Keratinocyte (primary cell): ENCODE data around the gene FHIT. TPM values are rescaled to one million over a fixed set of nuclear protein-coding genes. Genes with fewer than 3 reads are reported as not detected.

Experiments
- DNase-seq: peaks from one replicate; pipeline ENCODE4 v3.0.0-alpha.2; 2011; ENCODE audit warnings: low read depth, missing footprints, low spot score
- FAIRE-seq: peaks from 2 replicates; lab custom pipeline; 2011; peaks lifted over from hg19 to GRCh38; lab: Jason Lieb, UNC
- H2AFZ ChIP-seq: 2 replicates; pipeline ENCODE4 v1.6.0; 2012; ENCODE audit warnings: low read length, control low read depth, inconsistent platforms; ENCODE audit not compliant: control insufficient read depth
- H3K27ac ChIP-seq: 2 replicates; pipeline ENCODE4 v1.5.1; 2011; ENCODE audit warnings: low read length; ENCODE audit not compliant: control insufficient read depth, insufficient read depth
- H3K27me3 ChIP-seq: 3 replicates; pipeline ENCODE4 v1.6.0; 2011; ENCODE audit warnings: low read length; ENCODE audit not compliant: control insufficient read depth, insufficient read depth; ENCODE audit errors: extremely low read depth
- H3K36me3 ChIP-seq, 2 experiments: 2 replicates in 1 of 2; 3 replicates in 1 of 2; pipeline ENCODE4 v1.5.1; 2011; ENCODE audit warnings: low read length in 2 of 2, mild to moderate bottlenecking in 1 of 2; ENCODE audit not compliant: control insufficient read depth in 2 of 2, insufficient read depth in 2 of 2; ENCODE audit errors: extremely low read depth in 1 of 2
- H3K4me1 ChIP-seq: 3 replicates; pipeline ENCODE4 v1.5.1; 2011; ENCODE audit warnings: low read length; ENCODE audit not compliant: control insufficient read depth, insufficient read depth; ENCODE audit errors: extremely low read depth
- H3K4me2 ChIP-seq: 3 replicates; pipeline ENCODE4 v1.6.0; 2011; ENCODE audit warnings: low read depth, low read length; ENCODE audit not compliant: control insufficient read depth, insufficient read depth; ENCODE audit errors: extremely low read depth
- H3K4me3 ChIP-seq, 3 experiments: fragments of 200-600 bp in 1 of 3; sonication (generic) in 1 of 3; 2 replicates in 2 of 3; 3 replicates in 1 of 3; pipeline ENCODE4 v1.5.1; 2011 to 2016; ENCODE audit warnings: low read length in 3 of 3, mild to moderate bottlenecking in 3 of 3, control low read depth in 2 of 3, inconsistent platforms in 1 of 3, low read depth in 1 of 3, mixed read lengths in 1 of 3, mixed run types in 1 of 3, moderate library complexity in 1 of 3; ENCODE audit not compliant: control insufficient read depth in 2 of 3, insufficient read depth in 2 of 3; ENCODE audit errors: extremely low read depth in 1 of 3
- H3K79me2 ChIP-seq: 2 replicates; pipeline ENCODE4 v1.6.0; 2012; ENCODE audit warnings: low read length; ENCODE audit not compliant: control insufficient read depth, insufficient read depth
- H3K9ac ChIP-seq: 3 replicates; pipeline ENCODE4 v1.6.0; 2011; ENCODE audit warnings: low read length; ENCODE audit not compliant: control insufficient read depth, insufficient read depth; ENCODE audit errors: extremely low read depth
- H3K9me1 ChIP-seq: 3 replicates; pipeline ENCODE4 v1.6.0; 2011; ENCODE audit warnings: low read length; ENCODE audit not compliant: control insufficient read depth, insufficient read depth; ENCODE audit errors: extremely low read depth
- H3K9me3 ChIP-seq: 2 replicates; pipeline ENCODE4 v1.5.1; 2012; ENCODE audit warnings: low read depth, low read length; ENCODE audit not compliant: control insufficient read depth
- H4K20me1 ChIP-seq: 3 replicates; pipeline ENCODE4 v1.6.0; 2011; ENCODE audit warnings: low read length; ENCODE audit not compliant: control insufficient read depth, insufficient read depth; ENCODE audit errors: extremely low read depth
- CTCF ChIP-seq, 3 experiments: IDR thresholded peaks in 1 of 3; conservative IDR thresholded peaks in 1 of 3; optimal IDR thresholded peaks in 1 of 3; 2 replicates in 2 of 3; 3 replicates in 1 of 3; pipeline versions ENCODE3 to v1.5.1; 2011; ENCODE audit warnings: low read length in 3 of 3, mild to moderate bottlenecking in 3 of 3, moderate library complexity in 2 of 3, control low read depth in 1 of 3, inconsistent platforms in 1 of 3; ENCODE audit not compliant: insufficient read depth in 2 of 3; ENCODE audit errors: extremely low read depth in 1 of 3
- EZH2 ChIP-seq: IDR thresholded peaks from one replicate; pipeline ENCODE4 v1.6.1; 2012; ENCODE audit warnings: inconsistent platforms, mild to moderate bottlenecking, low read length, moderate library complexity
- dilution Hi-C: fragments of 300-500 bp; cut with MboI; formaldehyde crosslinking; loops from one replicate; pipeline ENCODE4 v1.7.0; 2020; ENCODE audit warnings: low sequenced_read_pairs; ENCODE audit not compliant: extremely low pct_ligation_motif_present
- polyA plus RNA-seq, 5 experiments: library from polyadenylated mRNA; depleted of rRNA in 3 of 5; stranded (reverse) in 3 of 5; stranded (forward) in 1 of 5; unstranded in 1 of 5; fragments of >200 nt; gene quantifications; 1 replicate in 1 of 5; 2 replicates in 3 of 5; 3 replicates in 1 of 5; pipeline versions ENCODE4 v1.2.1 to v1.2.3, GENCODE V29; 2011 to 2012; ENCODE audit warnings: missing spikeins in 2 of 5, low read depth in 1 of 5, low replicate concordance in 1 of 5

Gene FHIT
- polyA plus RNA-seq, 1 donor (not counting 4 experiments of a cell fraction or from before 2014, with no cell fraction given) = 2.2 TPM

- Histone ChIP-seq H4K20me1 (no peaks in the 10 kb centered on the region), H3K27me3 (no peaks in the 10 kb centered on the region), H3K4me2 (no peak overlapping the region), H3K79me2 (no peaks in the 10 kb centered on the region), H3K4me3 (no peak overlapping the region), H3K36me3 (no peaks in the 10 kb centered on the region), H3K27ac (no peak overlapping the region), H3K9me3 (no peaks in the 10 kb centered on the region), H3K4me1 (peaks cover 9% of the 10 kb centered on the region), H3K9me1 (no peaks in the 10 kb centered on the region), H2AFZ (no peak overlapping the region), H3K9ac (no peak overlapping the region)
- FAIRE-seq = no peak
- TF ChIP-seq CTCF (optimal IDR thresholded peaks at IDR 0.05 in 1 of 3, IDR thresholded peaks at IDR 0.05 in 1 of 3, conservative IDR thresholded peaks at IDR 0.05 in 1 of 3; ENCODE audit: extremely low read depth in 1 of 3, insufficient read depth in 2 of 3, low read length in 3 of 3) (no peak), EZH2 (no peak)
- DNase-seq = no peak
- dilution Hi-C loops = no loop called here
Observed at GRCh38 chr3:60448696-60449095, 802.6 kb downstream of the FHIT start.

GRCh38 chr3:60445446-60445845 is 805.8 kb downstream of the FHIT start:
- H4K20me1 ChIP-seq = no peaks in the 10 kb centered on the region
- no peak overlapping the region for H3K4me3 ChIP-seq
- H3K36me3 ChIP-seq = no peaks in the 10 kb centered on the region
- H3K9ac ChIP-seq = no peak overlapping the region
- no peak overlapping the region for H2AFZ ChIP-seq
- no peak for TF ChIP-seq EZH2
- H3K4me1 ChIP-seq = peaks cover 9% of the 10 kb centered on the region
- no peaks in the 10 kb centered on the region for H3K9me3 ChIP-seq
- no peak overlapping the region for H3K27ac ChIP-seq
- no peaks in the 10 kb centered on the region for H3K9me1 ChIP-seq
- no peaks in the 10 kb centered on the region for H3K79me2 ChIP-seq
- DNase-seq (peak; percentile 5), FAIRE-seq (no peak)
- no peak overlapping the region for H3K4me2 ChIP-seq
- dilution Hi-C loops = no loop called here
- no peaks in the 10 kb centered on the region for H3K27me3 ChIP-seq

GRCh38 chr3:60444898-60445437 is 806.3 kb downstream of the FHIT start:
- Histone ChIP-seq H3K9ac (no peak overlapping the region), H3K4me1 (peaks cover 9% of the 10 kb centered on the region), H3K27me3 (no peaks in the 10 kb centered on the region), H3K79me2 (no peaks in the 10 kb centered on the region), H3K4me2 (no peak overlapping the region), H3K4me3 (no peak overlapping the region), H2AFZ (no peak overlapping the region), H4K20me1 (no peaks in the 10 kb centered on the region), H3K9me1 (no peaks in the 10 kb centered on the region), H3K36me3 (no peaks in the 10 kb centered on the region), H3K9me3 (no peaks in the 10 kb centered on the region), H3K27ac (no peak overlapping the region)
- FAIRE-seq (no peak), DNase-seq (no peak)
- dilution Hi-C loops = no loop called here
- TF ChIP-seq EZH2 = no peak
- TF ChIP-seq CTCF (optimal IDR thresholded peaks at IDR 0.05 in 1 of 3, IDR thresholded peaks at IDR 0.05 in 1 of 3, conservative IDR thresholded peaks at IDR 0.05 in 1 of 3; ENCODE audit: extremely low read depth in 1 of 3, insufficient read depth in 2 of 3, low read length in 3 of 3) = no peak
